Fibroblast of skin of left biceps (primary cell): ENCODE measurements around the gene PHYKPL.
A peak's percentile ranks its signal among the peaks of the same experiment; 100 is the strongest.
"Not testable (repeated sequence)": the region's sequence is repeated elsewhere in the genome, so short reads cannot be mapped to it uniquely, and the experiment has no call there.

ENCODE experiments used
- DNase-seq, 2 experiments: peaks; one replicate each; pipeline ENCODE4 v3.0.0-alpha.2; 2013; ENCODE audit warnings: low read depth in 2 of 2

The PHYKPL gene

DNA sequence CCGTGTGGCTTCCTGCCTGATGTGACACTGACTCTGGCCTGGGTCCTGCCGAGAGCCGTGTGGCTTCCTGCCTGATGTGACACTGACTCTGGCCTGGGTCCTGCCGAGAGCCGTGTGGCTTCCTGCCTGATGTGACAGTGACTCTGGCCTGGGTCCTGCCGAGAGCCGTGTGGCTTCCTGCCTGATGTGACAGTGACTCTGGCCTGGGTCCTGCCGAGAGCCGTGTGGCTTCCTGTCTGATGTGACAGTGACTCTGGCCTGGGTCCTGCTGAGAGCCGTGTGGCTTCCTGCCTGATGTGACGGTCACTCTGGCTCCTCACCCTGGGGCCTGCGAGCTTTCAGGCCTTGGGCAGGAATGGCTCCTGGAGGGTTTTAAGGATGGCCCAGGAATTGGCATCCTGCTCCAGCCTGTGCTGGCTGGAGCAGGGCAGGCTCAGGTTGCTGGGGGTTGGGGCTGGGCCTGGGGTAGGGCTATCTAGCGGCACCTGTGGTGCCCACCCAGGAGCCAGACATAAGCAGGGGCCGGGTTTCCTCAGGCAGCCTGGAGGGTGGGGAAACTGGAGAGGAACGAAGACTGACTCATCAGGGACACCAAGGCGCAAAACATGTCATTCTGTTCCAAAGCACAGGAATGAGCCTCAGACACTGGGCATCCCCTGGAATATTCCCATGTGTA is 7.2 kb upstream of the PHYKPL start:
- DNase-seq, result not testable (repeated sequence)

- DNase-seq, result no peak
These were observed 6.3 kb upstream of the PHYKPL start for GRCh38 chr5:178238711-178239592.

GRCh38 chr5:178238313-178238635 is 5.7 kb upstream of the PHYKPL start:
- DNase-seq, result no peak

DNA sequence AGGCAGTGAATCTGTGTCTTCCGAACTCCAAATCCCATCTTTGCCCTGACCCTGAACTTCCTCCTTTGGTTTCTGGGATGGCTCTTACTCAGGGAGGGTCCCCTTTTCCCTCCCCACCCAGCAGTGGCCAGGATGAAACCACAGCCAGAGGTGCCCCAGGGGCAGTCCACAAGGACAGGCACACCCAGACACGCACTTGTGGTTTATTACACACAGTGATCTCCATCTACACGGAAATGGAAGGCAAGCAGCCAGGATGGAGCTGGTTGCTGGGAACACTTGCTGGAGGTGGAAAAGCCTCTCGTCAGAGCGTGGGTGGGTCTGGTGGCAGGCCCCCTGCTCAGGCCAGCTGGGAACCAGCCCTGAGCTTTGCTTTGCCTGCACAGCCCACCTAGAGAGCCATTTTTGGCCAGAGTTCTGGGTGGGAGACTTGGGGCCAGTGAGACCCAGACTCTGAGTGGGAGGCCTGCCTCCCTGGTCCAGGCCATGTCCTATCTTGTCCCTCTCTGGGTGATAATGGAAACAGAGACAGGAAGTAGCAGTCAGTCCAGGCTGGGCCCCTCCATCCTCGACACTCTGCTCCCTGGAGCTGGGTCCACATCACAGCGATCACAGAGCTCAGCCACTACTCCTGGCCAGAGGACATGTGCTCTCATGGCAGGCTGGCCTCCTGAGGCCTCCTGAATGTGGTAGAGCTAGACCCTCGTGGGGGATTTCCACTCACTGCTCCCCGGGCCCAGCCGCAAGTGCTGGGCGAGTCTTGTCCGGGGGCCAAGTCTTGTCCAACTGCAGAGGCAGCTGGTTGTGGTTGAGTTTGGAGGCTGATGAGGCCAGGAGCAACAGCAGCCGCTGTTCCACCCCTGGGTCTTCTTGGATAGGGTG is 5.1 kb upstream of the PHYKPL start:
- DNase-seq, result no peak

DNA sequence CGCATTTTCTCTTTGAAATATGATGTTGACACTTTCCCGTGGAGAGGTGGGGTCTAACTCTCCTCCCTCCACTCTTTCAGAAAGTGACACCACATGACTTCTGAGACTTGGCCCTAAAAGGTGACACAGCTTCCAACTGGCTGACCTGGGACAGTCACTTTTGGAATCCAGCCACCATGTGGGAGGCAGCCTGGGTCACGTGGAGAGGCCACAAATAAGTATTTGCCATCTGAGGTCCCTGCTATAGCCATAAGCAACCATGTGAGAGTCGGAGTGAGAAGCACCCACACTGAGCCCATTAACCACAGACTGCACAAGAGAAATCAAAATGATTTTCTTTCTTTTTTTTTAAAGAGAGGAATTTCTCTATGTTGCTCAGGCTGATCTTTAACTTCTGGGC is 4.1 kb upstream of the PHYKPL start:
- no peak for DNase-seq

DNA sequence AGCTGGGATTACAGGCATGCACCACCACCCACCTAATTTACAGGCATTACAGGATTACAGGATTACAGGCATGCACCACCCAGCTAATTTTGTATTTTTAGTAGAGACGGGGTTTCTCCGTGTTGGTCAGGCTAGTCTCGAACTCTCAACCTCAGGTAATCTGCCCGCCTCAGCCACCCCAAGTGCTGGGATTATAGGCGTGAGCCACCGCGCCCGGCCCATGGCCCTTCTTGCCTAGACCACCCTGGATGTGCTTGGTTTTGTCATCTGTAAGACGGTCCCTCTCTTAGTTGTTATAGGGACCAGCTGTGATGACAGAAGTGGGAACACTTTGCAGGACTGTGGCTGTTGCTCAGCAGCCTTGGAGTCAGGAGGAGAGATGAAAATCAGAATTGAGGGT is 3.5 kb upstream of the PHYKPL start:
- DNase-seq, result no peak

GRCh38 chr5:178235588-178235974 is 3.0 kb upstream of the PHYKPL start:
- no peak for DNase-seq

DNA sequence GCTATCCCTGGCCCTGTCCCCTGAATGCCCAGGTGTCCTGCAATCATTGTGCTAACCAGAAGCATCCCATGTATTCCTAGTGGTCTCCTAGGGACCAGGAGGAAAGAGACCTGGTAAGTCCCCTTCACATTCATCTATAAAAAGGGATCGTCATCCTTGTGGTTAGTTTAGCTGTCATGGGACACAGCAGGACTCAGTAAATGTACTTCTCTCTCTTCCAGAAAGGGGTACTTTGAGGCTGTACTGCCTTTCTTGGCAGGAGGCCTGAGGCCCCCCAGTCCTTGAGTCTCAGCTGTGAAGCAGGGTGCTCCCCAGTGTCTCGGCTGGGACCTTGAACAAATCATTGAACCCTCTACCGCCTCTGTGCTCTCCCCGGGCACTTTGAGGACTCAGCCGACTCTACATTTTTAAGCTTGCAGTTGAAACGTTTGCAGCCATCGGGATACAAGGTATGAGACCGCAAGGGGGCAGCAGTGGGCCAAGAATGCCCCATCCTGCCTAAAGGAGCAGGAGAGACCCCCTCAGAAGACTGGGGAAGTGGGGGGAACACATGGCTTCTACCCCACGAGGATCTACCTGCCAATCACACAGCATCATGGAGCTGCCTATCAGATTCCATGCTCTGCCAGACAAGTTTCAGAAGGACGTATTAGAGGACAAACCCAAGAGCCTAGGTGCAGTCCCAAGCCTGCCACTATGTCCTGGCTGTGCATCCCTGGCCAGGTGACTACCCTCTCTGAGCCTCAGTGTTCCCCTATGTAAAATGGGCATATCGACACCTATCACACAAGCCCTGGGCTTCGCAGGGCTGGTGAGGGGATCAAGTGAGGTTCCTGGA is 2.4 kb upstream of the PHYKPL start:
- peak; percentile 10 to 14 for DNase-seq

DNA sequence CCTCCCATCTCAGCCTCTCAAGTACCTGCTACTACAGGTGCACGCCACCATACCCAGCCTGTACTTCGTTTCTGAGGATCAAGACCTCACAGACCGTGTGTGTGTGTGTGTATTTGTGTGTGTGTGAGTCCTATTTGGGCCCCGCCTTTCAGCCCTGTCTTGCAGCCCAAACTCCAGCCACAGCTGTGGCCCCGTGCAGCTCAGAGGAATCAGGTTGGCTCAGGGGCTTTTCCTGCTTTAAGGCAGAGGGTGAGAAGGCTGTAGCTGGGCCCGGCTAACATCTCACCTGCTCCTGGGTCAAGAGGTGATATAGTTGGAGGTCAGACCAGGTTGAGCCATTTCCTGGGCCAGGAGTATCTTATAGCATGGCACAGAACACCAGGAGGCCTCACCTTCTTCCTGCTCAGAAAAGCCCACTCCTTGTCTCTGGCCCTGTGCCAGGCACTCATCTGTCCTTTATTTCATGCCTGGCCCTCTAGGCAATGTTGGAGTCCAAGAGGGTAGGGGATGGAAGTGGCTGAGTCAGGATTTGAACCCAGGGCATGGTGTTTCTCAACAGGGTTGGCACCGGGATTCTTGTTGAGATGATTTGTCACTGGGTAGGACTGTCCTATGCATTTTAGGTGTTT is 1.6 kb upstream of the PHYKPL start:
- DNase-seq, result no peak

- DNase-seq, result no peak
These were observed 373 bp upstream of the PHYKPL start for GRCh38 chr5:178232920-178233429.

DNA sequence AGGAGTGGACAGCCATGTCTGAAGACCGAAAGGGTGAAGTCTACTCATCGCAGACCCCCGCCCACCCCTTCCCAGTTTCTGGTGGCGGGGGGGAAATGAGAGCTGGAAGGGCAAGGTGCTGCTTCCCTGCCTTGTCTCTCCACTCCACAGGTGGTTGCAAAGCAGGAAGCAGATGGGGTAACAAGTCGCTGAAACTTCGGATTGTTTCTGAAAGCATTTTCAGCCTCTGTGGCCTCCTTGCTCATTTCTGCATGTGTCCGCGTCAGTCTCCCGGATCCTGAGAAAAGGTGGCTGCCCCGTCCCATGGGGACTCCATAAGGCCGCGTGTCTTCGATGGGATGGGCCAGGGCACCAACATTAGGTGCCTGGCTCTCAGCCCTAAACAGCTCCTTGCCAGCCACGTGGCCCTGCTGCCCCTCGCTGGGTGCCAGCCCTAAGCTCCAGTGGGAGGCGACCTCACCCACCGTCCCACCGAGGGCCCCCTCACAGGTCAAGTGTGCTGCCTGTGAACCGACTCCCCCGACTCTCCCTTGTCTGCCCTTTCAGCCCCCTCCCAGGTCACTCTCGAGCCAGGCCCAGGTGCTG is 971 bp downstream of the PHYKPL start:
- DNase-seq, result no peak

GRCh38 chr5:178230879-178231538 is 1.6 kb downstream of the PHYKPL start:
- no peak for DNase-seq

- DNase-seq, result no peak
These were observed 2.7 kb downstream of the PHYKPL start for GRCh38 chr5:178229861-178230260.

DNA sequence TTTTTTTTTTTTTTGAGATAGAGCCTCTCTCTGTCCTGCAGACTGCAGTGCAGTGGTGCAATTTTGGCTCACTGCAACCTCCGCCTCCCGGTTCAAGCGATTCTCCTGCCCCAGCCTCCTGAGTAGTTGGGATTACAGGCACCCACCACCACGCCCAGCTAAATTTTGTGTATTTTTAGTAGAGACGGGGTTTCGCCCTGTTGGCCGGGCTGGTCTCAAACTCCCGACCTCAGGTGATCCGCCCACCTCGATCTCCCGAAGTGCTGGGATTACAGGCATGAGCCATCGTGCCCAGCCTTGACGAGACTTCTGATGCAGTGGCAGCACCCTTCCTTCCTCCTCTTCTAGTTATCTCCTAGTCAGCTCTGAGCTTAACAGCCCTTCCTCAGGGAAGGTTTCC is 3.5 kb downstream of the PHYKPL start:
- DNase-seq, result not testable (repeated sequence)

- DNase-seq, result no peak
These were observed 4.0 kb downstream of the PHYKPL start for GRCh38 chr5:178228609-178229008.

DNA sequence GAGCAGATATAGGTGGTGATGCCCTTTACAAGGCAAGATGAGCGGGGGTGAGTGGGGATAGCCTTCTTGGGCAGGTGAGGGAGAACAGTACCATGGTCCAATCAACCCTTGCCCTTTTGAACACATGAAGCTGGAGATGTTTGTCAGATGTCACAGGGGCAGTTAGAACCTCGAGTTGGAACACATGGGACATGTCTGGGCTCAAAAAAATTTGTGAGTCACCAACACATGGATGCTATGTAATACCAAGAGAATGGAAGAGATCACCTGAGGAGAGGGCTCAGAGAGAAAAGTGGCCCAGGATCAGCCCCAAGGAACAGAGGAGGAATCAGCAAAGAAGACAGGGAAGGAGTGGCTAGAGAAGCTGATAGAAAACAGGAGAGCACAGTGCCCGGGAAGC is 4.7 kb downstream of the PHYKPL start:
- DNase-seq, result no peak

DNA sequence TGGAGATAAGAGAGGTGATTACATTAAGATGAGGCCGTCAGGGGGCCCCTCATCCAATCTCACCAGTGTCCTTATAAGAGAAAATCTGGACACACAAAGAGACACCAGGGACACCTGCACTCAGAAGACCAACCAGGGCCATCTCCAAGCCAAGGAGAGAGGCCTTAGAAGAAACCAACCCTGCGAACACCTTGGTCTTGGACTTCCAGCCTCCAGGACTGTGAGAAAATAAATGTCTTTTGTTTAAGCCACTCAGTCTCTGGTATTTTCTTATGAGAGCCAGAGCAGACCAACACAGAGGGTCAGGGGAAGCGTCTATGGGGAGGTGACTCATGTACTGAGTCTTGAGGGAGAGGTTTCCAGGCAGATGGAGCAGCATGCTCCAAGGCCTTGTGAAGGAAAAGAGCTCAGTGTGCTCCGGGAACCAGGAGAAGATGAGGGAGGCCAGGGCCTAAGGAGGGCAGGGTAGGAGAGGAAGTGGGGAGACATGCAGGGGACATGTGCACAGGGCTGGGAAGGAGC is 5.4 kb downstream of the PHYKPL start:
- no peak for DNase-seq

- no peak for DNase-seq
These were observed 7.4 kb downstream of the PHYKPL start for GRCh38 chr5:178225174-178225573.

DNA sequence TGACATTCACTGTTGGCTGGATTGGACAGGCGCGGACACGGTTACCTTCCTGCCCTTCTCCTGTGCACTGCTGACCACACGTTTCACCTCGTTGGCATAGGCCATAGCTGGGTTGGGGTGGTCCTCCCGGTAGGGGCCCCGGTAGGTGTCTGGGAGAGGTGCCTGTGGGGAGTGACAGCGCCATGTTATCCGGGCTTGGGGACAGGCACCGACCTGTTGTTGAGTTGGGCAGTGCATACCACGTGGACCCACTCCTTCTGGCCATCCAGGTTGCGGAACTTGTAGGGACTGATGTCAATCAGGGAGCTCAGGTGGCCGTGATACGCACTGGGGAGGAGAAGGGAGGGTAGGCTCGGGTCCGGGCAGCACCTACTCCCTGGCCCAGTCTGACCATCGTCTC is 8.2 kb downstream of the PHYKPL start:
- no peak for DNase-seq
